IPS-NIHi11 (cell line): ENCODE data around the gene CUL1.

Source experiments
- DNase-seq: peaks from one replicate; pipeline ENCODE4 v3.0.0; 2012; ENCODE audit warnings: mixed read lengths, low spot score

CUL1 gene

DNA sequence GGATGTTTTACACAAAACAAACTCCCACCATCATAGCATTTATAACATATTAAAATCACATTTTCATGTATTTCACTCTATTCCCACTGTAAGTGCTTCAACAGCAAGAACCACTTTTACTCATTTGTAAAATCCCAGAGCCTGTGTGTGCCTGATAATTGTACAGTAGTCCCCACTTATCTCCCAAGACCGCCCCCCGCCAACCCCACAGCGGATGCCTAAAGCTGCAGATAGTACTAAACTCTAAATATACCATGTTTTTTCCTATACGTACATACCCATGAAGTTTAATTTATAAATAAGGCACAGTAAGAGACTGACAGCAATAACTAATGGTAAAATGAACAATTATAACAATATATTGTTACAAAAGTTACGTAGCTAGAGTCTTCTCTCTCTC lies 151.9 kb downstream of the CUL1 start:
- no peak for DNase-seq
